ENCODE measurements around the gene TP53I3.
"Not testable (repeated sequence)": the region's sequence is repeated elsewhere in the genome, so short reads cannot be mapped to it uniquely, and the experiment has no call there.

The TP53I3 gene

GRCh38 chr2:24054366-24055010, 30.1 kb downstream of the TP53I3 start:
- in situ Hi-C loops (cut with MboI; ENCODE audit: low sequenced_read_pairs) = no loop called here

GRCh38 chr2:24052951-24053350, 31.7 kb downstream of the TP53I3 start:
- in situ Hi-C loops (cut with MboI; ENCODE audit: low sequenced_read_pairs) = no loop called here

DNA sequence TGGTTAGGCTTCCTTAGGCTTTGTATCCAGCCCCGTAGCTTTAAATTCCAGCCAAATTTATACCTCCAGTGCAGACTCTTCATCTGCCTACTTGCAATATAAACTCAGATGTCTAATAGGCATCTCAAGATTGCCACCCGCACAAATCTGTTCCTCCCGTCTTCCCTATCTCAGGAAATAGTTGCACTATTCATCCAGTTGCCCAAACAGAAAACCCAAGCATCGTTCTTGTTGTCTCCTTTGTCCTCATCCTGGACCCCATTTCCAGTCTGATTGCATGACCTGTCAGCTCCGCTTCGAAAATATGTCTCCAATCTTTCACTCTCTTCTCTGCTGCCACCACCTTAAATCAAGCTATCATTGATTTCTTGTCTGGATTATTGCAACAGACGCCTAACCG, 32.8 kb downstream of the TP53I3 start:
- in situ Hi-C loops (cut with MboI; ENCODE audit: low sequenced_read_pairs) = no loop called here

DNA sequence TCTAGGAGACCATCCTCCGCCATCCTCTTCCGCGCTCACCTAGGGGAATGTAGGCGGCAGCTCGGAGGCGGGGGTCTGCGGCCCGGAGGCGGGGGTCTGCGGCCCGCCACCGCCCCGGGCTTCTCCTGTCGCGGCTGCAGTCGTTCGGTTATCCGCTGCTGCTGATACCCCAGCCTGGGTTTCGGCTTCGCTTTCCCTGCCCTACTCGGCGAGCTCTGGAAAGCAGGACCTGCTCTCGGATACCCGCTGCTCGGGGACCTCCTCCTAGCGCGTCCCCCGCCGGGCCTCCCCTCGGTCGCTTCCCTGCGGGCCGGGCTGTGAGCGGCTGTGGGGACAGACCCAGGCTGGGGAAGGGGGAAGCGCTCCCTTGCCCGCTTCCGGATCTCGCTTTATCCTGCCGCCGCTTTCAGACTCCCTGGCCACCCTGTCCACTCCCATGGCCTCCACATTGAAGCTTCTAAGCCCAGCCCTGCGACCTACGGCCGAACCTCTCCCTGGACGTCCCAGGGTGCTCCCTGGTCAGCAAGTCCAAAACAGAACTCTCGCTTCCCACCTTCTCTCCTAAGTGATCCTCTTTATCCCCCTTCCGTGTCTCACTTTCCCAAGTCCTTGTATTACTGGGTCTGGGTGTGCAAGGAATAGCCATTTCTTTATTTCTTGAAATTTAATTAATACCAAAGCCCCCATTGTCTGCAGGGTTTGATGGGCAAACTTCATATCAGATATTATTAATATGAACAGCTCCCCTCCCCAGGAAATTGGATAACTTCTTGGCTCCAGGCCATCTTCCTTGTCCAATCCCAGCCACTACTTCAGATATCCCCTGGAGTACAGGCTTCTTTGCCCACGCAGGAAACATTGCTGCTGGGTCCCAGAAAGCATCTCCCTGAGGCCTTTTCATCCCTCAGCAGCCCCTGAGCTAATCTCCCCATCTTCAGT, 34.3 kb downstream of the TP53I3 start:
- in situ Hi-C loops (cut with MboI; ENCODE audit: low sequenced_read_pairs) = no loop called here

DNA sequence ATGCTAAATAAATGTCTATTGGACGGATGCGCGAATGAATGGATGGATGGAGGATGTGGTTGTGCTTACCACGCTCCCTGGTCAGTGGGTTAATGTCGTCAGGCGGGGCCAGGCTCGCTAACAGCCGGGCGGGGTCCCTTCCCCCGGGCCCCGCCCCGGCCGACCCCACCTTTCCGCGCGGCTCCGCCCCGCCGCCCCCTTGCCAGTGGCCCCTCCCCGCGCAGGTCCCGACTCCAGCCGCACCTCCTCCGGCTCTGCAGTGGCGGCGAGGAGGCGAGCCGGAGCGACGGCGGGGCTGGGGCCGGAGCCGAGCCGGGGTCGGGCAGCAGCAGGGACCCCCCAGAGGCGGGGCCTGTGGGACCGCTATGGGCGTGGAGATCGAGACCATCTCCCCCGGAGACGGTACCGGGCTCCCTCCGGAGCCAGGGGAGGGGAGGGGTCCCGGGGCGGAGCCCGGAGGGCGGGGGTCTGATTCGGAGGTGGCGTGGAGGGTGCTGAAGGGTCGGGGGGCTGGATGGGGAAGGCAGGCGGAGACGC, 35.1 kb downstream of the TP53I3 start, which contains the start of gene FKBP1B:
Gene FKBP1B (plus strand): TSS at position 257 of the 537 bp plus-strand sequence. CDS start 109 bp downstream, at position 366.
- in situ Hi-C loops (cut with MboI; ENCODE audit: low sequenced_read_pairs) = no loop called here

- in situ Hi-C loops (cut with MboI; ENCODE audit: low sequenced_read_pairs) = no loop called here
Measured at GRCh38 chr2:24048769-24049484, 35.7 kb downstream of the TP53I3 start.

- in situ Hi-C loops (cut with MboI; ENCODE audit: low sequenced_read_pairs) = no loop called here
Measured at GRCh38 chr2:24047703-24048033, 37.0 kb downstream of the TP53I3 start.

DNA sequence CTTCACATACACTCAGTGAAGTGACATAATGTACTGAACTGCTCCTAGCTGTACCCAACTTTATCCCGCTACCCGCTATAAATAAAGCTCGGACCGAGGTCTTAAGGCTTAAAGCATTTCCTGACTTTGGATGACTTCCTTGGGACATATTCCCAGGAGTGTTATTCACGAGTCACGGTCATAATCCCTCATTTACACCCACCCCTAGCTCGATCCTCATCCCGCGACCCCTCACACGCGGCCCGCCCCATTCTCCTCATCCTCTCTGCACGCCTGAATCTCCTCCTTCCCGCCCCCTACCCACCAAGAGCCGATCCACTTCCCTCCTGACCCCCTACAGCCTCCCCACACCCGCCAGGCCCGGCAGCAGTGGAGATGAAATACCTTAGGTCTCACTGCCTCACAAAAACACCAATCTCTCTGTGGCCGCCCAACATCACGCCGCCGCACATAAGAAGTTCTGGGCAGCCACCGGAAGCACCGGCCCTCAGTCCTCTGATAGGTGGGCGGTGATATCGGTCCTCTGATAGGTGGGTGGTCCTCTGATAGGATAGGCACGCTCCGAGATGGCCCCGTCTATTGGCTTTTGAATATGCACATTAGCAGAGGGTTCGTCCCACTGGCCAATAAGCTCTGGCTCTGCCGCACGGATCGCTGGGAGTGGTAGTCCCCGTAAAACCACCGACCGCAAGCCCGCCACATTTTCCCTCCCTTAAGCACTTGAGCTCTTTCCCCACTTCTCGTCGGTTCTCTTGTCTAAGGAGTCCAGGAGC, 37.5 kb downstream of the TP53I3 start, which contains the start of gene WDCP:
Gene WDCP (minus strand): TSS at position 462 of the 773 bp plus-strand sequence. CDS start 7,897 bp downstream, outside the sequence.
- in situ Hi-C loops (cut with MboI; ENCODE audit: low sequenced_read_pairs) = no loop called here

DNA sequence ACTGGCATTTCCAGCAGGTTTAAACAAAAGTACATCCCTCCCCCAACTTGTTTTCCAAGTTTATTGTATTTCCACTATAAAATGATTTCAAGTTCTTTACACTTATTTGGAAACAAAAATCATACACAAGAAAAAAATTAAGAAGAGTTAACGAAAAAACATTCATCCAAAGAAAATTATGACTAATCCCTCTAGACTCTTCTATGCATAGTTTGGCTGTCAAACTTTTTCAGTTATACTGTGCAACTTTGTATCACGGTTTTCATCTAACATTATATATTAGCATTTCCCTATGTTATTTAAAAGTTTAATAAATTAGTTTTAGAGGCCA, 38.1 kb downstream of the TP53I3 start:
- in situ Hi-C loops (cut with MboI; ENCODE audit: low sequenced_read_pairs) = no loop called here

DNA sequence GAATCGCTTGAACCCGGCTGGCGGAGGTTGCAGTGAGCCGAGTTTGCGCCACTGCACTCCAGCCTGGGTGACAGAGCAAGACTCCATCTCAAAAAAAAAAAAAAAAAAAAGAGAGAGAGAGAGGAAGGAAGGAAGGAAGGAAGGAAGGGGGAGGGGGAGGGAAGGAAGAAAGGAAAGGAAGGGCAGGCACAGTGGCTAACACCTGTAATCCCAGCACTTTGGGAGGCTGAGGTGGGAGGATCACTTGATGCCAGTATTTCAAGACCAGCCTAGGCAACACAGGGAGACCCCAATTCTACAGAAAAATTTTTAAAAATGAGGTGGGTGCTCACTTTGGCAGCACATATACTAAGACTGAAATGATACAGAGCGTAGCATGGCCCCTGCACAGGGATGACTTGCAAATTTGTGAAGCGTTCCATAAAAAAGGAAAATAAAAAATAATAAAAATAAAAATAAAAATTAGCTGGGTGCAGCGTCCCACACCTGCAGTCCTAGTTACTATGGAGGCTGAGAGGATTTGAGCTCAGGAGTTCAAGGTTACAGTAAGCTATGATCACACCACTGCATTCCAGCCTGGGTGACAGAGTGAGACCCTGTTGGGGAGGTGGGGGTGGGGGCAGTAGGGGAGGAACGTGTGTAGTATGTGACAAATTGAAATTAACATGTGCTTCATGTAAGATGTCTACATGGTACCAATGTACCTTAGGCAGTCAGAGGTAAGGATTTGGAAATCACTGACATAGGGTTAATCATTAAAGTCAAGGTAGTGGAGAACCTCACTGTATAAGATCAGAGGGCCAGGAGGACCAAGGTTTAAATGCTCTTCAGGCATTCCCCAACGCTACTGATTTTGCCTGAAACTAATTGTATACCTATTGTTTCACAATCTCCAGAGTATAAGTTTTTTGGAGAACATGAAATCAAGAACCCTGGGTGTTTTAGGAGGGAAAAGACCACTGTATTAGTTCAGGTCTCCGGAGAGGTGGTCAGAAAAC, 38.8 kb downstream of the TP53I3 start:
- in situ Hi-C loops (cut with MboI; ENCODE audit: low sequenced_read_pairs) = no loop called here

DNA sequence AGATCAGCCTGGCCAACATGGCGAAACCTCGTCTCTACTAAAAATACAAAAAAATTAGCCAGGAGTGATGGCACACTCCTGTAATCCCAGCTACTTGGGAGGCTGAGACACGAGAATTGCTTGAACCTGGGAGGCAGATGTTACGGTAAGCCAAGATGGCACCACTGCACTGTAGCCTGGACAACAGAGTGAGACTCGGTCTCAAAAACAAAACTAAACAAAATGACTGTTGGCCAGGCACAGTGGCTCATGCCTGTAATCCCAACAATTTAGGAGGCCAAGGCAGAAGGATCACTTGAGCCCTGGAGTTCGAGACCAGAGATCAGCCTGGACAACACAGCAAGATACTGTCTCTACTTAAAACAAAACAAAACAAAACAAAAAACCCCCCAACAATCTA, 41.5 kb downstream of the TP53I3 start:
- in situ Hi-C loops (cut with MboI; ENCODE audit: low sequenced_read_pairs) = not testable (repeated sequence)

GRCh38 chr2:24040511-24040910, 44.1 kb downstream of the TP53I3 start:
- in situ Hi-C loops (cut with MboI; ENCODE audit: low sequenced_read_pairs) = no loop called here

- in situ Hi-C loops (cut with MboI; ENCODE audit: low sequenced_read_pairs) = no loop called here
Measured at GRCh38 chr2:24038786-24039499, 45.7 kb downstream of the TP53I3 start.
